Tibial artery (tissue), 4 donors: ENCODE data around the gene HAGHL.

Experiments
- DNase-seq, 2 donors: peaks; one replicate each; pipeline ENCODE4 v3.0.0-alpha.2; 2019
- H3K27ac ChIP-seq, 2 donors: fragments of 200-600 bp; sonication (generic) in 1 of 2; 1 replicate in 1 of 2; 2 replicates in 1 of 2; pipeline ENCODE4 v1.5.1; 2018 to 2019; ENCODE audit warnings: mild to moderate bottlenecking in 1 of 2
- H3K27me3 ChIP-seq, 2 donors: fragments of 200-600 bp; sonication (generic) in 1 of 2; one replicate each; pipeline versions ENCODE4 v1.5.1 to v1.6.0; 2016 to 2019
- H3K36me3 ChIP-seq, 3 donors: fragments of 200-600 bp; sonication (generic) in 2 of 3; one replicate each; pipeline ENCODE4 v1.5.1; 2016 to 2019; ENCODE audit warnings: mild to moderate bottlenecking in 2 of 3
- H3K4me1 ChIP-seq, 4 donors: fragments of 200-600 bp; sonication (generic) in 2 of 4; 1 replicate in 3 of 4; 2 replicates in 1 of 4; pipeline ENCODE4 v1.5.1; 2016 to 2019
- H3K4me3 ChIP-seq, 2 donors: fragments of 200-600 bp; sonication (generic) in 1 of 2; 1 replicate in 1 of 2; 2 replicates in 1 of 2; pipeline ENCODE4 v1.5.1; 2018 to 2019; ENCODE audit warnings: mild to moderate bottlenecking in 2 of 2
- H3K9me3 ChIP-seq, 3 donors: fragments of 200-600 bp; sonication (generic) in 1 of 3; one replicate each; pipeline ENCODE4 v1.5.1; 2016 to 2019
- intact Hi-C: fragments of 100-400 bp; cut with DNase I; formaldehyde crosslinking; loops from one replicate; pipeline ENCODE4 v1.15.0; 2023; ENCODE audit warnings: low total_unique reads
- TF ChIP-seq, protein P1 (sequence below), 2 experiments: fragments of 200-600 bp in 1 of 2; fragments of 450-650 bp in 1 of 2; IDR thresholded peaks; one replicate each; pipeline ENCODE4 v1.5.1; 2017 to 2019; ENCODE audit warnings: antibody characterized with exemption in 2 of 2, mild to moderate bottlenecking in 1 of 2, moderate library complexity in 1 of 2

The HAGHL gene

DNA sequence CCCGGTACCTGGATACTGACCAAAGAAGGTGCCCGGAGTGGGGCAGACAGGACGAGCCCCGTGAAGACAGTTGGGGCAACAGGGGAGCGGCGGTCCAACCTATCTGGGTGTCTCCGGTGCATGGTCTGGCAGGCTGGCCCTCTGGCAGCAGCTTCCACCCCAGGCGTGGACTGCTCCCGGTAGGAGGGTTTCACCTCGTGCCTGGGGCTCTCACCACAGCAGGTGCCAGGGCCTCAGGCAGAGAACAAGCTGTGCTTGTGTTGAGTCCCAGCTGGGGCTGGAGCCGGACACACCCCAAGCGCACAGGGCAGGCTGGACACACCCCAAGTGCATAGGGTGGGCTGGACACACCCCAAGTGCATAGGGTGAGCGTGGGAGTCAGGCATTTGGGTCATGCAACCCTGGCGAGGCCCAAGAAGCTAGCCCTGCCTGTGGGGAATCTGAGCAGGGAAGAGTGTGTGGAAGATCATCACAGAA lies 19.8 kb upstream of the HAGHL start:
- TF ChIP-seq, protein P1, sequence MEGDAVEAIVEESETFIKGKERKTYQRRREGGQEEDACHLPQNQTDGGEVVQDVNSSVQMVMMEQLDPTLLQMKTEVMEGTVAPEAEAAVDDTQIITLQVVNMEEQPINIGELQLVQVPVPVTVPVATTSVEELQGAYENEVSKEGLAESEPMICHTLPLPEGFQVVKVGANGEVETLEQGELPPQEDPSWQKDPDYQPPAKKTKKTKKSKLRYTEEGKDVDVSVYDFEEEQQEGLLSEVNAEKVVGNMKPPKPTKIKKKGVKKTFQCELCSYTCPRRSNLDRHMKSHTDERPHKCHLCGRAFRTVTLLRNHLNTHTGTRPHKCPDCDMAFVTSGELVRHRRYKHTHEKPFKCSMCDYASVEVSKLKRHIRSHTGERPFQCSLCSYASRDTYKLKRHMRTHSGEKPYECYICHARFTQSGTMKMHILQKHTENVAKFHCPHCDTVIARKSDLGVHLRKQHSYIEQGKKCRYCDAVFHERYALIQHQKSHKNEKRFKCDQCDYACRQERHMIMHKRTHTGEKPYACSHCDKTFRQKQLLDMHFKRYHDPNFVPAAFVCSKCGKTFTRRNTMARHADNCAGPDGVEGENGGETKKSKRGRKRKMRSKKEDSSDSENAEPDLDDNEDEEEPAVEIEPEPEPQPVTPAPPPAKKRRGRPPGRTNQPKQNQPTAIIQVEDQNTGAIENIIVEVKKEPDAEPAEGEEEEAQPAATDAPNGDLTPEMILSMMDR (IDR thresholded peaks at IDR 0.05), result no peak
- Histone ChIP-seq H3K27ac (no peak overlapping the region), H3K4me1 (peaks cover 0 to 39% (median 20%) of the 10 kb centered on the region in 4 donors), H3K9me3 (no peaks in the 10 kb centered on the region), H3K36me3 (no peaks in the 10 kb centered on the region), H3K27me3 (peaks cover 0 to 98% of the 10 kb centered on the region in 2 donors), H3K4me3 (no peak overlapping the region)
- no peak for DNase-seq
- intact Hi-C loops, result no loop called here

DNA sequence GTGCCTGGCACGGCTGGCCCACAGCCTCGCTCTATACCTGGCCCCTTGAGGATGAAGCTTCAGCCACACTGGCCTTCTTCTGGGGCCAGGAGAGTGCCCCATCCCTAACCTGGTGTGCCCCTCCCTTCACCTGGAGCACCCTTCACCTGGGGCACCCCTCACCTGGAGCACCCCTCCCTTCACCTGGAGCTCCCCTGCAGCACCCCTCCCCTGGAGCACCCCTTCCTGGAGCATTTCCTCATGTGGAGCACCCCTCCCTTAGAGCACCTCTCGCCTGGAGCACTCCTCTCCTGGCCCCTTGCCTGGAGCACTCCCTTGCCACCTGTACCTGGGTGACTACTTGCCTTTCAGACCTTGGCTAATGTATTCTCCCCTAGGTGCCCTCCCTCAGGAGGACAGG lies 18.9 kb upstream of the HAGHL start:
- peaks cover 0 to 92% of the 10 kb centered on the region in 2 donors for H3K27me3 ChIP-seq
- no peak overlapping the region for H3K4me3 ChIP-seq
- no peaks in the 10 kb centered on the region for H3K9me3 ChIP-seq
- no peak for DNase-seq
- intact Hi-C loops, result no loop called here
- H3K27ac ChIP-seq, result no peak overlapping the region
- TF ChIP-seq, protein P1 (IDR thresholded peaks at IDR 0.05), result no peak
- H3K4me1 ChIP-seq, result peaks cover 0 to 39% (median 20%) of the 10 kb centered on the region in 4 donors
- H3K36me3 ChIP-seq, result no peaks in the 10 kb centered on the region

DNA sequence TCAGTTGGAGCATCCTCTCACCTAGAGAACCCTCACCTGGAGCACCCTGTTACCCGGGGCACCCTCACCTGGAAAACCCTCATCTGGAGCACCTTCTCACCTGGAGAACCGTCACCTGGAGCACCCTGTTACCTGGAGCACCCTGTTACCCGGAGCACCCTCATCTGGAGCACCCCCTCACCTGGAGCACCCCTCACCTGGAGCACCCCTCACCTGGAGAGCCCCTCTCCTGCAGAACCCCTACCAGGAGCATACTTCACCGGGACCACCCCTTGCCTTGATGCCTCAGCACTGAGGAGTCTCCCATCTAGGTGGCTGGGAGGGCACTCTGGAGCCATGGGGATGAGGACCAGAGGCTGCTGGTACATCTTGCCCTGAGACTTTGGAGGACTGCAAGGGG lies 17.9 kb upstream of the HAGHL start:
- TF ChIP-seq, protein P1 (IDR thresholded peaks at IDR 0.05), result no peak
- intact Hi-C loops, result no loop called here
- H3K4me1 ChIP-seq, result peaks cover 0 to 39% (median 20%) of the 10 kb centered on the region in 4 donors

DNA sequence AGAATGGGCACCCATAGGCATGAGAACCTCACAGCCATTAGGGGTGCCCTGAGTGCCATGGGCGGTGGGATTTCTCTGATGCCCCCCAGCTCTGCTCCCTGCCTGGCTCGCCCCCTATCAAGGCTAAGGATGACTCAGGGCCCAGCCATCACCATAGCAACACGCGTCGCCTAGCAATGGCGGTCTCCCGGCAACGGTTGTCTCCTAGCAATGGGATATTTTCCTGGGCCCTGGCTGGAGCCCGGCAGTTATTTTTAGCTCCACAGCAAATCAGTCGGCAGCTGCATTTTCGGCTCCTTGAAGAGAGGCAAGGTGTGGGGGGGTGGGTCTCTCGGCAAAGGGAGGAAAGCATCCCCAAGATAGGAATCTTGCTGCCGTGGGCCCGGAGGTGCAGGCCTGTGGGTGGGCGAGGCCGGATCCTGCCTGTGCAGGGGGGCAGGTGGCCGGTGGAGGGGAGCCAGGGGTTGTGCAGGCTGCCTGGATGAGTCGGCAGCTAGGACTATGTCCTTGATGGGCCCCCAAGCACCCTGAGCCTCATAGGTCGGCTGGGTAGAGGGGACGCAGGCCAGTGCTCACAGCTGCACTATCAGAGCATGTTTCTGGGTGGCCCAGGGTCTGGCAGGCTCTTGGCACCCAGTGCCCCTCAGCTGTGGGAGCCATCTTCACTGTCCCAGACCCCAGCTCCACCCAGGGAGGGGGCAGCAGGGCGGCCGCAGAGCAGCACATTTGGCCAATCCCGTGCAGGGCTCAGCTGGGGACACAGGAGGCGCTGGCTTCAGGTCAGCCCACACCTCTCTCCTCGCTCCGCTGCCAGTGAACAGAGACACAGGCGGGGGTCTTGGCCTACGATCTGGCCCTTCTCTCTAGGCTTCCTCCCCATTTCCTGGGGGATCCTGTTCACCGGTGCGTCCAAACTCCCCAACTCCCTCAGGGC lies 17.1 kb upstream of the HAGHL start:
- Histone ChIP-seq H3K27me3 (peaks cover 0 to 78% of the 10 kb centered on the region in 2 donors), H3K27ac (no peak overlapping the region), H3K9me3 (no peaks in the 10 kb centered on the region), H3K36me3 (no peaks in the 10 kb centered on the region), H3K4me3 (no peak overlapping the region), H3K4me1 (peaks cover 0 to 43% (median 25%) of the 10 kb centered on the region in 4 donors)
- no peak for DNase-seq
- TF ChIP-seq, protein P1 (IDR thresholded peaks at IDR 0.05), result no peak
- intact Hi-C loops, result loop anchor here (5.0 kb wide), 1 partner anchor 347 kb away; no protein-coding TSS in a partner anchor

More for the DNA sequence above, 17.9 kb upstream of the HAGHL start:
- DNase-seq, result no peak
- H3K27me3 ChIP-seq, result peaks cover 0 to 82% of the 10 kb centered on the region in 2 donors
- no peak overlapping the region for H3K4me3 ChIP-seq
- no peaks in the 10 kb centered on the region for H3K9me3 ChIP-seq
- H3K36me3 ChIP-seq, result no peaks in the 10 kb centered on the region
- no peak overlapping the region for H3K27ac ChIP-seq

DNA sequence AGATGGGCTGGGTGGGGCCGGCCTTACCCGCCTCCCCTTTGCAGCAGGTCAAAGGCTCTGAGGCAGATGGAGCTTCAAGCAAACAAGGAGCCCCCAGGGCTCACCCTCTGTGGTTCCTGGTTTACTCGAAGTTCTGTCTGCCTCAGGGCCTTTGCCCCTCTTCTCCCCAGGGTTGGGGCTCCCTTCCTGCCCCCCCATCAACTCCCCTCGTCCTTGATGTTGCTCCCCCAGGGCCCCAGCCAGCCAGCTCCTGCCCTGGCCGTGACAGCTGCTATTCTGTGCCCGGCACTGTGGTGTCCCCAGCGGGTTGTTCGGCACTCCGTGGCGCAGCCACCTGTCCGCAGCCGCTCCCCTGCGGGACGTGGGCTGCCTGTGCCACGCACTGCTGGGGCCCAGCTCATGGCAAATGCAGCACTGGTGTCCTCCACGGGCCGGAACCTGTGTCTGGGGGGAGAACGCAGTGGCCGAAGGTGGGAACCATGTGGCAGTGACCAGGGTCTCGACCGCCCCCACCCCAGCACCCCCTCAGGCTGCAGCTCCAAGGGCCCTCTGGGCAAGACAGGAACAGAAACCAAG lies 16.3 kb upstream of the HAGHL start:
- Histone ChIP-seq H3K4me3 (no peak overlapping the region), H3K36me3 (no peaks in the 10 kb centered on the region), H3K27me3 (peaks cover 0 to 71% of the 10 kb centered on the region in 2 donors), H3K4me1 (peaks cover 0 to 40% (median 25%) of the 10 kb centered on the region in 4 donors), H3K27ac (no peak overlapping the region), H3K9me3 (no peaks in the 10 kb centered on the region)
- no peak for DNase-seq
- TF ChIP-seq, protein P1 (IDR thresholded peaks at IDR 0.05), result no peak
- intact Hi-C loops, result loop anchor here (5.0 kb wide), 1 partner anchor 347 kb away; no protein-coding TSS in a partner anchor
